ENCODE results near the gene TK2. TPM values are rescaled to one million over a fixed set of nuclear protein-coding genes. Genes with fewer than 3 reads are reported as not detected.
A peak's percentile ranks its signal among the peaks of the same experiment; 100 is the strongest.

The TK2 gene
- total and polyA plus RNA-seq, 9 of the 15 experiments (the other 6 are each of a cell fraction or from before 2014, with no cell fraction given): 1.1 to 10.2 (median 5.3) TPM

- no peak for TF ChIP-seq RBM34 (IDR thresholded peaks at IDR 0.05; ENCODE audit: borderline replicate concordance, insufficient read depth, low read length)
- TF ChIP-seq GABPB2 (CRISPR knock-in tag; conservative IDR thresholded peaks at IDR 0.05): no peak
- TF ChIP-seq ZBTB12 (CRISPR knock-in tag; IDR thresholded peaks at IDR 0.05): no peak
- TF ChIP-seq ILF3 (IDR thresholded peaks at IDR 0.05; ENCODE audit: borderline replicate concordance): no peak
- no peak for TF ChIP-seq CBX2 (IDR thresholded peaks at IDR 0.05; ENCODE audit: insufficient read depth, low read length, poor library complexity, severe bottlenecking)
- no peak for TF ChIP-seq NR3C1 (CRISPR knock-in tag; IDR thresholded peaks at IDR 0.05)
- no peak for TF ChIP-seq ZNF133 (CRISPR knock-in tag; IDR thresholded peaks at IDR 0.05)
- 0 out of 2 replicates have a peak, but pooled peaks have one; percentile 47 for TF ChIP-seq CREM (IDR thresholded peaks at IDR 0.05; ENCODE audit: low read depth)
- TF ChIP-seq ZNF277 (CRISPR knock-in tag; IDR thresholded peaks at IDR 0.05; ENCODE audit: borderline replicate concordance): no peak
- TF ChIP-seq CHCHD3 (CRISPR knock-in tag; IDR thresholded peaks at IDR 0.05): no peak
- peak; percentile 75 for TF ChIP-seq L3MBTL2 (IDR thresholded peaks at IDR 0.05)
- no peak for TF ChIP-seq HNRNPL (IDR thresholded peaks at IDR 0.05; ENCODE audit: low read depth, low read length)
- TF ChIP-seq GATAD2A (IDR thresholded peaks at IDR 0.05): no peak
- TF ChIP-seq SMARCA5 (IDR thresholded peaks at IDR 0.05): no peak
- TF ChIP-seq PCBP1 (IDR thresholded peaks at IDR 0.05; ENCODE audit: low read depth, low read length, poor library complexity, severe bottlenecking): no peak
- TF ChIP-seq, protein P1, sequence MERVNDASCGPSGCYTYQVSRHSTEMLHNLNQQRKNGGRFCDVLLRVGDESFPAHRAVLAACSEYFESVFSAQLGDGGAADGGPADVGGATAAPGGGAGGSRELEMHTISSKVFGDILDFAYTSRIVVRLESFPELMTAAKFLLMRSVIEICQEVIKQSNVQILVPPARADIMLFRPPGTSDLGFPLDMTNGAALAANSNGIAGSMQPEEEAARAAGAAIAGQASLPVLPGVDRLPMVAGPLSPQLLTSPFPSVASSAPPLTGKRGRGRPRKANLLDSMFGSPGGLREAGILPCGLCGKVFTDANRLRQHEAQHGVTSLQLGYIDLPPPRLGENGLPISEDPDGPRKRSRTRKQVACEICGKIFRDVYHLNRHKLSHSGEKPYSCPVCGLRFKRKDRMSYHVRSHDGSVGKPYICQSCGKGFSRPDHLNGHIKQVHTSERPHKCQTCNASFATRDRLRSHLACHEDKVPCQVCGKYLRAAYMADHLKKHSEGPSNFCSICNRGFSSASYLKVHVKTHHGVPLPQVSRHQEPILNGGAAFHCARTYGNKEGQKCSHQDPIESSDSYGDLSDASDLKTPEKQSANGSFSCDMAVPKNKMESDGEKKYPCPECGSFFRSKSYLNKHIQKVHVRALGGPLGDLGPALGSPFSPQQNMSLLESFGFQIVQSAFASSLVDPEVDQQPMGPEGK (CRISPR knock-in tag; IDR thresholded peaks at IDR 0.05; ENCODE audit: borderline replicate concordance): no peak
- no peak for TF ChIP-seq ZNF507 (tag; conservative IDR thresholded peaks at IDR 0.05)
- peak in 1 of 2 experiments; percentile 19; a peak in 1 of 4 replicates for TF ChIP-seq KDM4B (IDR thresholded peaks at IDR 0.05; ENCODE audit: borderline replicate concordance in 2 of 2, low read depth in 1 of 2)
- no peak for TF ChIP-seq SMAD2 (IDR thresholded peaks at IDR 0.05; ENCODE audit: low read depth, low read length)
- TF ChIP-seq CBX8 (IDR thresholded peaks at IDR 0.05; ENCODE audit: borderline replicate concordance, extremely low read depth, low read depth, low read length, poor library complexity, severe bottlenecking): no peak
- TF ChIP-seq SRSF3 (IDR thresholded peaks at IDR 0.05; ENCODE audit: insufficient read depth, low read length): no peak
- TF ChIP-seq STAT5A (IDR thresholded peaks at IDR 0.05; ENCODE audit: borderline replicate concordance, low read length): 0 out of 2 replicates have a peak, but pooled peaks have one; percentile 37
- TF ChIP-seq KLF16 (IDR thresholded peaks at IDR 0.05): no peak
- peak; percentile 42 for TF ChIP-seq PKNOX1 (IDR thresholded peaks at IDR 0.05)
Measured at GRCh38 chr16:66516808-66517585, 32.9 kb downstream of the TK2 start (continued).
